HL-60 (cell line): ENCODE measurements around the gene UFSP1.

Experiments
- CTCF ChIP-seq: IDR thresholded peaks from one replicate; pipeline ENCODE4 v1.5.1; 2011; ENCODE audit warnings: low read length, control low read depth, inconsistent platforms; ENCODE audit not compliant: insufficient read depth
- GABPA ChIP-seq: IDR thresholded peaks from 2 replicates; pipeline ENCODE4 v1.6.1; 2012; ENCODE audit warnings: low read depth
- POLR2AphosphoS5 ChIP-seq: IDR thresholded peaks from 2 replicates; pipeline ENCODE4 v1.6.1; 2012; ENCODE audit warnings: low read depth
- REST ChIP-seq: IDR thresholded peaks from 2 replicates; pipeline ENCODE4 v1.6.1; 2012; ENCODE audit warnings: low read depth; ENCODE audit not compliant: insufficient replicate concordance
- SPI1 ChIP-seq: IDR thresholded peaks from 2 replicates; pipeline ENCODE4 v1.6.1; 2012; ENCODE audit warnings: low read depth, mild to moderate bottlenecking, borderline replicate concordance

- TF ChIP-seq CTCF = no peak
- no peak for TF ChIP-seq GABPA
- TF ChIP-seq POLR2AphosphoS5 = no peak
- TF ChIP-seq REST = no peak
- TF ChIP-seq SPI1 = no peak
These were observed 44.2 kb upstream of the UFSP1 start for GRCh38 chr7:100933734-100934133.
